Stimulated activated CD8-positive, alpha-beta memory T cell treated with anti-CD3 and anti-CD28 coated beads, Interleukin-7, amount 100 ng/mL, for 1 hour (primary cell): ENCODE measurements around the gene UROD.
"Not testable (repeated sequence)": the region's sequence is repeated elsewhere in the genome, so short reads cannot be mapped to it uniquely, and the experiment has no call there.

ENCODE experiments used
- DNase-seq, 2 donors: peaks; one replicate each; pipeline ENCODE4 v3.0.0-alpha.2; 2020; ENCODE audit warnings: low read depth in 2 of 2

UROD gene

GRCh38 chr1:45038661-45039364 is 26.8 kb downstream of the UROD start:
- no peak for DNase-seq

- no peak for DNase-seq
Observed at GRCh38 chr1:45040297-45040696, 28.2 kb downstream of the UROD start.

GRCh38 chr1:45043094-45043493 is 31.0 kb downstream of the UROD start:
- DNase-seq, result no peak

GRCh38 chr1:45044916-45045315 is 32.9 kb downstream of the UROD start:
- no peak for DNase-seq

GRCh38 chr1:45047032-45047431 is 35.0 kb downstream of the UROD start:
- DNase-seq, result no peak

- DNase-seq, result no peak
Observed at GRCh38 chr1:45051005-45051772, 39.1 kb downstream of the UROD start.

- no peak for DNase-seq
Observed at GRCh38 chr1:45057542-45057941, 45.5 kb downstream of the UROD start.

- DNase-seq, result no peak
Observed at GRCh38 chr1:45059829-45060228, 47.8 kb downstream of the UROD start.

GRCh38 chr1:45062463-45062862 is 50.4 kb downstream of the UROD start:
- DNase-seq, result not testable (repeated sequence)

GRCh38 chr1:45065083-45065482 is 53.0 kb downstream of the UROD start:
- no peak for DNase-seq
